Subcutaneous adipose tissue (tissue), 4 donors: ENCODE results near the gene ALKBH8. TPM values are rescaled to one million over a fixed set of nuclear protein-coding genes. Genes with fewer than 3 reads are reported as not detected.

Source experiments
- CTCF ChIP-seq: fragments of 450-650 bp; IDR thresholded peaks from one replicate; pipeline ENCODE4 v1.5.1; 2016; ENCODE audit warnings: low read depth, mild to moderate bottlenecking, control low read depth, antibody characterized with exemption, moderate library complexity
- total RNA-seq, 4 donors: library from RNA; depleted of rRNA; stranded (reverse); fragments of >200 nt; gene quantifications; one replicate each; pipeline ENCODE4 v1.1.0, GENCODE V29; 2016

The ALKBH8 gene
- total RNA-seq, 4 donors from 2014 or later, result 4.9 to 5.7 (median 5.3) TPM

DNA sequence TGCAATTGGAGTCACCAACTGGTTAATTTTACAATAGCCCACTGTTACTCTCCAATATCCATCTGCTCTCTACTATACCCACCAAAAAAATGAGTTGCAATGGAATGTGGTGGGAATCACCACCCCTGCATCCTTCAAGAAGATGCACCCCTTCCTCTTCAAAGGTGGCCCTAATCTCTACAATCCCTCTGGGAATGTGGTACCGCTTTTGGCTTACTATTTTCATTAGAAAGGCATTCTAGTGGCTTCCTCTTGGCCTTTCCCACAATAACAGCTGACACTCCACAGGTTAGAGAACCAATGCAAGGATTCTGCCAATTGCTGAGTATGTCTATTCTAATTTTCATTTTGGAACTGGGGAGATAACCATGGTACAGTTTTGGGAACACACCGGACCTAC, 74.7 kb downstream of the ALKBH8 start:
- no peak for TF ChIP-seq CTCF

DNA sequence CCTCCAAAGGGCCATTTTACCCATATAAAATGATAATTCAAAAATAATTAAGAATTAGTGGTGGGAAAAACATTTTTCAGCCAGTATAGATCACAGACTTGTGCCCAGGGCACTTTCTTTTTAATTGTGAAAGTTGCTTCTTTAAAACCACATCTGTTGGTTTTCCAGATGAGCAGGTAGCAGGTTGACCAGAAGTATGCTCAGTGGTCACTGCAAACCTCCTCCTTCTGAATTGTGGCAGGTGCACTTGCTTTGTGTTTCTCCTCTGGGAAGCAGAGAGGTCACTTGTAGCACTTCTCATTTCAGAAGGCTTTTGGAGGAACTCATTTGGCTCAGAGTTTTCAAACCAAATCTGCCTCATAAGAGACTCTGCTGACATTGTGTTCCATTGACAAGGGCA, 83.3 kb downstream of the ALKBH8 start:
- TF ChIP-seq CTCF, result no peak

- TF ChIP-seq CTCF, result no peak
Measured at GRCh38 chr11:107478922-107479321, 86.6 kb downstream of the ALKBH8 start.

DNA sequence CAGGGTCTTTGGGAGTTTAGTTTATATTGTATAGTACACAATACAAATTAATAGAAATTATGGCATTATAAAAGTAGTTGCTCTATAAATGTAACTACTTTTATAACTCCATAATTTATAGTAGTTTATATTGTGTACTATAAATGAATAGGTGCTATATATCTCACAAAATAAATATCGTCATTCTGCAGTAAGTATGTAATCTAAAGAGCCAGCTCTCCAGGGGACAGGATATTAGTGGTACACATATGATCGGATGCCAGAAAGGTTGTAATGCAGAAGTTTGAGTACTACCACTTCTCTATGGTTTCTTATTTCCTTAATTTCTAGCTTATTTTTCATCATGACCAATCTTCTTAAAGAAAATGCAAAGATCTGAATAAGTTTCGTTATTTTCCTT, 87.7 kb downstream of the ALKBH8 start:
- TF ChIP-seq CTCF, result no peak

DNA sequence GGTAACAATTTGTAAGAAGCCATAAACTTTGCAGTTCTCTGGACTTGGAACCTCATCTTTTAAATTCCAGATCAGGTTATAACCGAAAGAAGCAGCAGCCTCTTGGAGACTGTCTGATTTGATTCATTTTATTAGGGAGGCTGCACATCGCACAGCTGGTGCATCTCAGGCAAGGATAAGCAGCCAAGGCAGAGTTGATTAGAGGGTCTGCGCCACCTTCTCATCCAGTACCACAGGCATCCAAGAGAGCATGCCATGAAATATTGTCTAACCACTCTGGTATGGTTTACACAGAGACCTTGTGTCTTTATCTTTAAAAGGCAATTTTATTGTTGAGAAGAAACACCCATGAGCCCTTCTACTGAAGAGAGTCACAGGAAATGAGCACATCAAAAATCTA, 91.7 kb downstream of the ALKBH8 start:
- TF ChIP-seq CTCF, result no peak

- no peak for TF ChIP-seq CTCF
Measured at GRCh38 chr11:107472966-107473365, 92.6 kb downstream of the ALKBH8 start.

DNA sequence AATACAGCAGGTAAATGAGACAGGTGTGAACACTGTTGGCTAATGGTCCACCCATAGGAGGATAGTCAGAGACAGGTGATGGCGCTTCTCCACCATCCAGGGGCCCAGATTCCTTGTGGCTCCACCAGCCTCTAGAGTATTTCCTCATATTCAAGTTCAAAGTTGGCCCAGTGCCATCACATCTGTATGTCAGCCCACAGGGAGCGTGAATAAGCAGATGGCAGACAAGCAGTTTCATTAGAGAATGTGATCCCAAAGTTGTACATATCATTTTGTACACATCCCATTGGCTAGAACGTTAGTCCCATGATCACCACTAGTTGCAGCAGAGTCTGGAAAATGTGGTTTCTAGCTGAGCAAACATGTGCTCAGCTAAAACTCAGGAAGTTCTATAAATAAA, 96.9 kb downstream of the ALKBH8 start:
- no peak for TF ChIP-seq CTCF
